Measurements from ENCODE around the gene CPM. TPM values are rescaled to one million over a fixed set of nuclear protein-coding genes. Genes with fewer than 3 reads are reported as not detected.
"Not testable (repeated sequence)": the region's sequence is repeated elsewhere in the genome, so short reads cannot be mapped to it uniquely, and the experiment has no call there.

Gene CPM
- total RNA-seq, 4 donors from 2014 or later: 54.0 to 117 (median 75.2) TPM

- no peak for DNase-seq (ENCODE audit: low spot score in 2 of 2)
- Histone ChIP-seq H3K4me3 (no peak overlapping the region), H3K4me1 (no peaks in the 10 kb centered on the region), H3K36me3 (peaks cover 0 to 15% (median 0%) of the 10 kb centered on the region in 3 donors), H3K27me3 (no peaks in the 10 kb centered on the region), H3K9me3 (no peaks in the 10 kb centered on the region), H3K27ac (no peak overlapping the region)
- TF ChIP-seq CTCF (IDR thresholded peaks at IDR 0.05) (no peak), POLR2A (IDR thresholded peaks at IDR 0.05) (no peak), EP300 (IDR thresholded peaks at IDR 0.05) (no peak)
- WGBS, 2 donors: 75 to 80% methylated on average over 7 to 9 of the region's 9 CpGs
These were observed 67.4 kb downstream of the CPM start for GRCh38 chr12:68865399-68866164.

- Histone ChIP-seq H3K27me3 (no peaks in the 10 kb centered on the region), H3K36me3 (peaks cover 0 to 15% (median 0%) of the 10 kb centered on the region in 3 donors), H3K4me1 (no peaks in the 10 kb centered on the region), H3K9me3 (no peaks in the 10 kb centered on the region), H3K4me3 (no peak overlapping the region), H3K27ac (no peak overlapping the region)
- no peak for DNase-seq (ENCODE audit: low spot score in 2 of 2)
- no peak for TF ChIP-seq EP300 (IDR thresholded peaks at IDR 0.05)
- TF ChIP-seq CTCF (IDR thresholded peaks at IDR 0.05): no peak
- no peak for TF ChIP-seq POLR2A (IDR thresholded peaks at IDR 0.05)
- WGBS, 2 donors: 94 to 95% methylated on average over 3 of the region's 3 CpGs
These were observed 68.4 kb downstream of the CPM start for GRCh38 chr12:68864604-68865003.

- not testable (repeated sequence) for H3K4me3 ChIP-seq, H3K27ac ChIP-seq, H3K9me3 ChIP-seq, H3K27me3 ChIP-seq, H3K4me1 ChIP-seq
- WGBS, 2 donors: 68 to 69% methylated on average over 8 of the region's 8 CpGs
- TF ChIP-seq CTCF (IDR thresholded peaks at IDR 0.05): peak; percentile 41 to 63 (median 59)
- DNase-seq (ENCODE audit: low spot score in 2 of 2): peak in 1 of 2 donors; percentile 41
- peaks cover 0 to 15% (median 0%) of the 10 kb centered on the region in 3 donors for H3K36me3 ChIP-seq
These were observed 69.0 kb downstream of the CPM start for GRCh38 chr12:68863886-68864454.

- H3K27ac ChIP-seq: peak overlapping the region in 1 of 4 donors; percentile 12
- no peak for TF ChIP-seq POLR2A (IDR thresholded peaks at IDR 0.05)
- no peak for TF ChIP-seq CTCF (IDR thresholded peaks at IDR 0.05)
- TF ChIP-seq EP300 (IDR thresholded peaks at IDR 0.05): no peak
- H3K9me3 ChIP-seq: no peaks in the 10 kb centered on the region
- WGBS, 2 donors: 69 to 94% methylated on average over 6 to 7 of the region's 7 CpGs
- H3K4me1 ChIP-seq: no peaks in the 10 kb centered on the region
- H3K36me3 ChIP-seq: peaks cover 0 to 12% (median 0%) of the 10 kb centered on the region in 3 donors
- DNase-seq (ENCODE audit: low spot score in 2 of 2): no peak
- H3K4me3 ChIP-seq: no peak overlapping the region
- no peaks in the 10 kb centered on the region for H3K27me3 ChIP-seq
These were observed 69.7 kb downstream of the CPM start for GRCh38 chr12:68863109-68863770.

GRCh38 chr12:68861890-68862289 lies 71.1 kb downstream of the CPM start:
- WGBS, 2 donors: 89 to 91% methylated on average over 3 of the region's 3 CpGs
- no peak for TF ChIP-seq CTCF (IDR thresholded peaks at IDR 0.05)
- no peak for TF ChIP-seq POLR2A (IDR thresholded peaks at IDR 0.05)
- TF ChIP-seq EP300 (IDR thresholded peaks at IDR 0.05): no peak
- H3K27ac ChIP-seq: no peak overlapping the region
- DNase-seq (ENCODE audit: low spot score in 2 of 2): no peak
- H3K4me1 ChIP-seq: no peaks in the 10 kb centered on the region
- peaks cover 0 to 6% (median 0%) of the 10 kb centered on the region in 3 donors for H3K36me3 ChIP-seq
- no peak overlapping the region for H3K4me3 ChIP-seq
- no peaks in the 10 kb centered on the region for H3K27me3 ChIP-seq
- no peaks in the 10 kb centered on the region for H3K9me3 ChIP-seq
